CD4-positive, alpha-beta T cell (primary cell): ENCODE measurements around the gene DNAH17. TPM values are rescaled to one million over a fixed set of nuclear protein-coding genes. Genes with fewer than 3 reads are reported as not detected.

ENCODE experiments used
- ATAC-seq: fragments of 200-7000 bp; cut with Tn5 transposase; one replicate; pipeline ENCODE4 v1.10.0; 2022; ENCODE audit warnings: mild to moderate bottlenecking; ENCODE audit not compliant: poor library complexity
- CTCF ChIA-PET: fragments of 350-600 bp; sonication (Branson Sonifier 250); formaldehyde crosslinking; loops from one replicate; lab custom pipeline; 2021; ENCODE audit warnings: antibody characterized with exemption, inconsistent platforms; lab: Charles Lee
- POLR2A ChIA-PET: fragments of 350-600 bp; sonication (Branson Sonifier 250); formaldehyde crosslinking; loops from one replicate; lab custom pipeline; 2021; ENCODE audit warnings: antibody characterized with exemption, inconsistent platforms; lab: Charles Lee
- DNase-seq, 14 experiments: peaks; one replicate each; pipeline ENCODE4 v3.0.0-alpha.2; 2013 to 2020; ENCODE audit warnings: mixed read lengths in 2 of 14
- H3K27ac ChIP-seq, 2 donors: one replicate each; pipeline versions ENCODE4 v1.5.1 to v1.7.0; 2013; ENCODE audit warnings: low read length in 2 of 2, low read depth in 1 of 2, mild to moderate bottlenecking in 1 of 2
- H3K27me3 ChIP-seq, 2 experiments: 1 replicate in 1 of 2; 2 replicates in 1 of 2; pipeline versions ENCODE4 v1.6.1 to v1.7.0; 2013; ENCODE audit warnings: low read length in 2 of 2, control low read depth in 1 of 2, mild to moderate bottlenecking in 1 of 2, moderate library complexity in 1 of 2; ENCODE audit not compliant: insufficient read depth in 2 of 2, control insufficient read depth in 1 of 2
- H3K36me3 ChIP-seq: one replicate; pipeline ENCODE4 v1.6.1; 2013; ENCODE audit warnings: low read length, control low read depth; ENCODE audit not compliant: insufficient read depth
- H3K4me1 ChIP-seq: one replicate; pipeline ENCODE4 v1.6.1; 2013; ENCODE audit warnings: low read length, control low read depth; ENCODE audit not compliant: insufficient read depth
- H3K4me3 ChIP-seq: one replicate; pipeline ENCODE4 v1.5.1; 2013; ENCODE audit warnings: mild to moderate bottlenecking, low read length, moderate library complexity
- H3K9me3 ChIP-seq, 2 experiments: 1 replicate in 1 of 2; 2 replicates in 1 of 2; pipeline versions ENCODE4 v1.6.1 to v1.7.0; 2013; ENCODE audit warnings: low read length in 2 of 2, mild to moderate bottlenecking in 2 of 2, control low read depth in 1 of 2, moderate library complexity in 1 of 2; ENCODE audit not compliant: control insufficient read depth in 1 of 2, insufficient read depth in 1 of 2
- H3K27ac Mint-ChIP-seq: one replicate; pipeline ENCODE4 v1.8.0; 2020; ENCODE audit warnings: mixed read lengths
- H3K27me3 Mint-ChIP-seq: one replicate; pipeline ENCODE4 v1.8.0; 2021; ENCODE audit warnings: mixed read lengths
- H3K36me3 Mint-ChIP-seq: one replicate; pipeline ENCODE4 v1.8.0; 2021; ENCODE audit warnings: low read depth, mixed read lengths
- H3K4me1 Mint-ChIP-seq: one replicate; pipeline ENCODE4 v1.8.0; 2021; ENCODE audit warnings: low read depth, mixed read lengths
- H3K4me3 Mint-ChIP-seq: one replicate; pipeline ENCODE4 v1.8.0; 2020; ENCODE audit warnings: mild to moderate bottlenecking, mixed read lengths
- H3K9me3 Mint-ChIP-seq: one replicate; pipeline ENCODE4 v1.8.0; 2020; ENCODE audit warnings: mixed read lengths
- CTCF ChIP-seq: fragments of 200-600 bp; IDR thresholded peaks from one replicate; pipeline ENCODE4 v1.8.0; 2022; ENCODE audit warnings: antibody characterized with exemption, mild to moderate bottlenecking
- intact Hi-C, 2 experiments: fragments of 100-400 bp; cut with DNase I in 1 of 2; cut with micrococcal nuclease in 1 of 2; formaldehyde crosslinking; loops; one replicate each; pipeline versions ENCODE4 v1.15.1 to v1.9.0; 2023 to 2025; cut with DNase I, micrococcal nuclease
- total RNA-seq, 174 experiments: library from RNA in 2 of 174; stranded (reverse) in 2 of 174; gene quantifications; one replicate each; pipeline ENCODE4 v1.2.3 and lab custom pipeline; 2021 to 2026

The DNAH17 gene
- total RNA-seq, 2 experiments from 2014 or later, result 0.14 TPM; not detected in 1

DNA sequence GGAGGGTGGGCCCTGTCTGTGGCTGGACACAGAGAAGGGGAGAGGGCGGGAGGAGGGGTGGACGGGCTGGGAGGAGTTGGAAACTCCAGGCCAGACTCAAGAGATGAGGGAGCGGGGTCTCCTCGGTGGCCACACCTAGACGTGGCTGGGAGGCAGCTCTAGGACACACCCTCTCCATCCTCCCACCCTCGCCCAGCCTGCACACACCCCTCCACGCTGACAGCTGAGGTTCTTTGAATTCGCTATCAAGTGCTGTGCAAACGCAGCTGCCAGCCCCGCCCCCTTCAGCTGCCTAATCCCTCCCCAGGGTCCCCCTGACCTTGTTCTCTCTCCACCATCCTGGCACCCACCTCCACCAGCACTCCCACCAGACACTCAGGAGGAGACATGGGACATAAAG, 48.7 kb downstream of the DNAH17 start:
- no peak overlapping the region for H3K4me3 Mint-ChIP-seq
- H3K27ac ChIP-seq, result no peak overlapping the region
- H3K27me3 ChIP-seq, result no peaks in the 10 kb centered on the region
- no peak for TF ChIP-seq CTCF
- intact Hi-C loops, result no loop called here
- ChIA-PET POLR2A (no interaction called here), CTCF (no interaction called here)
- no peaks in the 10 kb centered on the region for H3K9me3 ChIP-seq
- H3K4me3 ChIP-seq, result no peak overlapping the region
- ATAC-seq (no peak), DNase-seq (no peak)
- no peak overlapping the region for H3K27ac Mint-ChIP-seq
- no peaks in the 10 kb centered on the region for H3K4me1 Mint-ChIP-seq
- no peaks in the 10 kb centered on the region for H3K36me3 Mint-ChIP-seq
- H3K36me3 ChIP-seq, result no peaks in the 10 kb centered on the region
- H3K9me3 Mint-ChIP-seq, result no peaks in the 10 kb centered on the region
- no peaks in the 10 kb centered on the region for H3K27me3 Mint-ChIP-seq
- no peaks in the 10 kb centered on the region for H3K4me1 ChIP-seq

GRCh38 chr17:78527345-78527744, 49.9 kb downstream of the DNAH17 start:
- H3K27me3 ChIP-seq, result no peaks in the 10 kb centered on the region
- no peaks in the 10 kb centered on the region for H3K36me3 ChIP-seq
- Mint-ChIP-seq H3K4me3 (no peak overlapping the region), H3K27ac (no peak overlapping the region), H3K4me1 (no peaks in the 10 kb centered on the region), H3K36me3 (no peaks in the 10 kb centered on the region), H3K9me3 (no peaks in the 10 kb centered on the region), H3K27me3 (no peaks in the 10 kb centered on the region)
- TF ChIP-seq CTCF, result no peak
- no peaks in the 10 kb centered on the region for H3K9me3 ChIP-seq
- POLR2A ChIA-PET, result no interaction called here
- DNase-seq, result no peak
- no peak overlapping the region for H3K4me3 ChIP-seq
- ATAC-seq, result no peak
- no peaks in the 10 kb centered on the region for H3K4me1 ChIP-seq
- intact Hi-C loops, result no loop called here
- no peak overlapping the region for H3K27ac ChIP-seq
- CTCF ChIA-PET, result no interaction called here

DNA sequence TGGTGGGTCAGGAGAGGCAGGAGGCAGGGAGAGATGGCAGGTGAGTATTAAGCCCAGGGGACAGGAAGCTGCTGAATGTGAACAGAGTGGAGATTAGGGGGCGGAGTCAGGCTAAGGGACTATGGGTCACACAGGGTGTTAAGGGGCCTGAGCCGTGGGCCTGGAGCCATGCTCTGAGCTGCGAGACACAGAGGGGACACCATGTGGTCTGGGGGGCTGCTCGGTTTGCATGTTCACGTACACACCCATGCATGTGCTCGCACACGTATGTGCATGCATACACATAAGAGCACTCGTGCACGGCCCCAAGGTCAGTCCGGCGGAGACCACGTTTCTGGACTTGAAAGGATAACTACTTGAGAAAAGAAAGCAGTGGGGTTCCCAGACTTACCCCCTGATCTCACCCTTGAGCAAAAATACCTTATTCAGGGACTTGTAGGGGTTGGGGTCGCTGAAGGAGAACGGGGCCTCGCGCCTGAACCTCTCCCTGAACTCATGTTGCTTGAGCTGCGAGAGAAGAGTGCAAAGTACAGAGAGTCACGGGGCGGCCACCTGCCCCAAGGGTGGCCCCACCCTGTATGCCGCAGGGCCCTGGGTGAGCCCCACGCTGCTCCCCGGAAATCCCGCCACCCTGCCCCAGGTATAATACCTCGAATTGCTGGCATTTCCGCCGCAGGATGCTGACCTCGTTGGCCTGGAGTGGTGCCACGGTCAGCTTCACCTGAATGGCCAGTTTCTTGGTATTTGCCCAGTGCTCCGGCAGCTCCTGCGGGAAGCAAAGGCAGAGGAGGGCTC, 50.8 kb downstream of the DNAH17 start:
- Mint-ChIP-seq H3K36me3 (no peaks in the 10 kb centered on the region), H3K27me3 (no peaks in the 10 kb centered on the region), H3K27ac (no peak overlapping the region), H3K4me1 (no peaks in the 10 kb centered on the region), H3K9me3 (no peaks in the 10 kb centered on the region), H3K4me3 (no peak overlapping the region)
- POLR2A ChIA-PET, result no interaction called here
- Histone ChIP-seq H3K27me3 (no peaks in the 10 kb centered on the region), H3K4me3 (no peak overlapping the region), H3K27ac (no peak overlapping the region), H3K36me3 (no peaks in the 10 kb centered on the region), H3K4me1 (no peaks in the 10 kb centered on the region), H3K9me3 (no peaks in the 10 kb centered on the region)
- DNase-seq (no peak), ATAC-seq (no peak)
- TF ChIP-seq CTCF, result no peak
- intact Hi-C loops, result no loop called here
- CTCF ChIA-PET, result no interaction called here
